SK-N-SH (cell line): ENCODE results near the gene CRYBA2. TPM values are rescaled to one million over a fixed set of nuclear protein-coding genes. Genes with fewer than 3 reads are reported as not detected.

Source experiments
- CTCF ChIA-PET: fragments of 300-600, 350-600 bp; formaldehyde crosslinking; extraction: SDS; loops from one replicate; lab custom pipeline; 2021; lab: Yijun Ruan, JAX
- POLR2A ChIA-PET: fragments of 350-600 bp; sonication (Branson Sonifier 250); formaldehyde crosslinking; extraction: SDS; loops from one replicate; lab custom pipeline; 2020; ENCODE audit warnings: antibody characterized with exemption, inconsistent platforms; lab: Yijun Ruan, JAX
- DNase-seq: peaks from one replicate; pipeline ENCODE4 v3.0.0; 2012
- H2AFZ ChIP-seq: fragments of 200-600 bp; sonication (generic); 2 replicates; pipeline ENCODE4 v1.8.1; 2016; ENCODE audit warnings: antibody characterized with exemption, mild to moderate bottlenecking, low read depth
- H3F3A ChIP-seq: fragments of 200-600 bp; sonication (generic); replicated peaks from 2 replicates; pipeline ENCODE3; 2016; ENCODE audit warnings: antibody characterized with exemption, mild to moderate bottlenecking; ENCODE audit not compliant: insufficient read depth
- H3K27ac ChIP-seq, 2 experiments: fragments of 200-500 bp in 1 of 2; fragments of 200-600 bp in 1 of 2; sonication (Bioruptor generic) in 1 of 2; sonication (generic), shearing (Covaris generic) in 1 of 2; 2 replicates each; pipeline versions ENCODE4 v1.5.1 to v1.6.1; 2014 to 2016; ENCODE audit warnings: low read depth in 2 of 2, inconsistent platforms in 1 of 2, low read length in 1 of 2, mild to moderate bottlenecking in 1 of 2, mixed read lengths in 1 of 2
- H3K27me3 ChIP-seq: fragments of 200-600 bp; sonication (generic), shearing (Covaris generic); 2 replicates; pipeline ENCODE4 v1.6.1; 2016; ENCODE audit warnings: mixed run types; ENCODE audit not compliant: insufficient read depth
- H3K36me3 ChIP-seq, 2 experiments: fragments of 200-500 bp in 1 of 2; fragments of 200-600 bp in 1 of 2; sonication (Bioruptor generic) in 1 of 2; sonication (generic) in 1 of 2; replicated peaks in 1 of 2; 2 replicates each; pipeline versions ENCODE3 to v1.5.1; 2014 to 2016; ENCODE audit warnings: low read length in 1 of 2, mild to moderate bottlenecking in 1 of 2; ENCODE audit not compliant: insufficient read depth in 2 of 2, control insufficient read depth in 1 of 2
- H3K4me1 ChIP-seq, 2 experiments: fragments of 200-500 bp in 1 of 2; fragments of 200-600 bp in 1 of 2; sonication (Bioruptor generic) in 1 of 2; sonication (generic), shearing (Covaris generic) in 1 of 2; 2 replicates each; pipeline versions ENCODE4 v1.5.1 to v1.6.1; 2014 to 2016; ENCODE audit warnings: low read depth in 1 of 2, low read length in 1 of 2, mixed run types in 1 of 2; ENCODE audit not compliant: insufficient read depth in 2 of 2, control insufficient read depth in 1 of 2
- H3K4me2 ChIP-seq: fragments of 200-600 bp; sonication (generic), shearing (Covaris generic); 2 replicates; pipeline ENCODE4 v1.6.1; 2017; ENCODE audit warnings: mixed run types
- H3K4me3 ChIP-seq, 2 experiments: fragments of 200-500 bp in 1 of 2; fragments of 200-600 bp in 1 of 2; sonication (Bioruptor generic) in 1 of 2; sonication (generic), shearing (Covaris generic) in 1 of 2; 2 replicates each; pipeline versions ENCODE4 v1.5.1 to v1.8.1; 2014 to 2016; ENCODE audit warnings: low read depth in 2 of 2, inconsistent platforms in 1 of 2, low read length in 1 of 2, mild to moderate bottlenecking in 1 of 2, mixed read lengths in 1 of 2, moderate library complexity in 1 of 2
- H3K79me2 ChIP-seq: fragments of 200-600 bp; sonication (generic); 2 replicates; pipeline ENCODE4 v1.8.1; 2017; ENCODE audit warnings: mild to moderate bottlenecking; ENCODE audit not compliant: insufficient read depth
- H3K9ac ChIP-seq: fragments of 200-600 bp; sonication (generic); 2 replicates; pipeline ENCODE4 v1.6.1; 2017; ENCODE audit warnings: mixed run types
- H3K9me2 ChIP-seq: fragments of 200-600 bp; sonication (generic); 2 replicates; pipeline ENCODE4 v1.6.1; 2017; ENCODE audit warnings: mixed run types
- H3K9me3 ChIP-seq: fragments of 200-600 bp; sonication (generic); 2 replicates; pipeline ENCODE4 v1.6.1; 2017; ENCODE audit warnings: mixed run types, mild to moderate bottlenecking, moderate library complexity
- H4K20me1 ChIP-seq: fragments of 200-600 bp; sonication (generic); 2 replicates; pipeline ENCODE4 v1.6.1; 2017; ENCODE audit warnings: mild to moderate bottlenecking, mixed run types; ENCODE audit not compliant: insufficient read depth
- CHD2 ChIP-seq: fragments of 150-350 bp; IDR thresholded peaks from 2 replicates; pipeline ENCODE4 v1.6.1; 2018; ENCODE audit warnings: low read length; ENCODE audit not compliant: partially characterized antibody
- EZH2phosphoT487 ChIP-seq: fragments of 200-600 bp; sonication (generic); IDR thresholded peaks from 2 replicates; pipeline ENCODE4 v1.6.1; 2017; ENCODE audit warnings: low read depth, mixed run types, mild to moderate bottlenecking, antibody characterized with exemption, moderate library complexity, borderline replicate concordance
- GATA2 ChIP-seq: sonication (generic); formaldehyde crosslinking; IDR thresholded peaks from 2 replicates; pipeline ENCODE4 v1.5.0; 2020; ENCODE audit warnings: mild to moderate bottlenecking, missing genetic modification reagents
- MXI1 ChIP-seq: IDR thresholded peaks from 2 replicates; pipeline ENCODE4 v1.6.1; 2012; ENCODE audit warnings: mild to moderate bottlenecking, low read depth, low read length, improper control_type of control experiment
- POLR2AphosphoS5 ChIP-seq: IDR thresholded peaks from 2 replicates; pipeline ENCODE4 v1.6.1; 2012; ENCODE audit warnings: low read depth, low read length
- RAD21 ChIP-seq: IDR thresholded peaks from 2 replicates; pipeline ENCODE4 v1.6.1; 2012; ENCODE audit warnings: mild to moderate bottlenecking, low read length
- SMC3 ChIP-seq: IDR thresholded peaks from 2 replicates; pipeline ENCODE4 v1.6.1; 2012; ENCODE audit warnings: low read depth, low read length, improper control_type of control experiment
- WGBS: methylation state at CpG from one replicate; pipeline ENCODE4 v1.1.6; 2017; ENCODE audit warnings: low lambda C conversion rate; 5-methylcytosine and 5-hydroxymethylcytosine counted together
- polyA plus RNA-seq, 3 experiments: library from polyadenylated mRNA; depleted of rRNA; stranded (reverse); fragments of >200 nt; gene quantifications; 2 replicates each; pipeline ENCODE4 v1.2.3, GENCODE V29; 2012
- TF ChIP-seq, protein P1 (sequence below): IDR thresholded peaks from 2 replicates; pipeline ENCODE4 v1.4.0; 2012; ENCODE audit warnings: low read depth, borderline replicate concordance
- TF ChIP-seq, protein P2 (sequence below): fragments of 150-350 bp; IDR thresholded peaks from 2 replicates; pipeline ENCODE4 v1.6.1; 2016; ENCODE audit warnings: mild to moderate bottlenecking, low read depth, low read length
- TF ChIP-seq, protein P3 (sequence below): fragments of 150-350 bp; IDR thresholded peaks from 2 replicates; pipeline ENCODE4 v1.6.1; 2017; ENCODE audit warnings: antibody characterized with exemption, low read length, low read depth, borderline replicate concordance
- TF ChIP-seq, protein P4 (sequence below): IDR thresholded peaks from 2 replicates; pipeline ENCODE4 v1.4.0; 2012; ENCODE audit warnings: low read depth, borderline replicate concordance

The CRYBA2 gene
- polyA plus RNA-seq, 1 of the 3 experiments (the other 2 are of a cell fraction), result not detected

DNA sequence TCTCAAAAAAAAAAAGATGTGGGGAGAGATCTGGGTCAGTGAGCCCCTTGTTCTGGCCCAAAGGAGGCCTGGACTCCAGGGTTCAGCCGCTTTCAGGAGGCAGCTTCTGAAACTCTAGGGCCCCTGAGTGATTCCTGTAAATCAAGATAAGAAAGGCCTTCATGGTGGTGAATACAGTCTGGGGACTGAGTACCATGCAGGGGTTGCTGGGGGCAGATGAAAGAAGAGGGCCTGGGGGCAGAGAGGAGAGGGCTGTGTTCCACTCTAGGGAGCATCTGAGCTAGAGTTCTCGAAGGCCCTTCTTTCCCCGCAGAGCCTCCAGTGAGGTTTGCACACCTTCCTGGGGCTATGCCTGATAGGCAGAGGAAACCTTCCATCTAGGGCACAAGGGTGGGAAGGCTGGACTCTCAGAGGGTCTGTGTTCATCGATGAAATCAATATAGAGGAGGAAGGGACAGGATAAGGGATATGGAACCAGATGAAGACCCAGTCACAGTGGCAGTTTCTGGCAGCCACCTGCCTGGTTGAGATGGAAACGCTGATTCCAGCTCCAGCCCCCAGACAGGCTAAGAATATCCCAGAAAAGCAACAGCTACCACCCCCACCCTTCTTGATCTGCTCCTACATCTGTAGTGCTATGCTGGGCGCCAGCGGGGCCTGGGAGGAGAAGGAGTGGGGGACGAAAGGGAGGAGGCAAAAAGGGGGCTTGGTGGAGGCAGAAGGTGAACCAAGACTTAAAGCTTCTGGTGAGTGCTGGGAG lies 38.5 kb downstream of the CRYBA2 start:
- POLR2A ChIA-PET, result interaction anchor here (0.6 to 1.4 kb wide), 5 partner anchors 9 to 222 kb away, joined by 3 to 5 read pairs (median 3); partner anchors contain the start of genes CNPPD1 and FEV

DNA sequence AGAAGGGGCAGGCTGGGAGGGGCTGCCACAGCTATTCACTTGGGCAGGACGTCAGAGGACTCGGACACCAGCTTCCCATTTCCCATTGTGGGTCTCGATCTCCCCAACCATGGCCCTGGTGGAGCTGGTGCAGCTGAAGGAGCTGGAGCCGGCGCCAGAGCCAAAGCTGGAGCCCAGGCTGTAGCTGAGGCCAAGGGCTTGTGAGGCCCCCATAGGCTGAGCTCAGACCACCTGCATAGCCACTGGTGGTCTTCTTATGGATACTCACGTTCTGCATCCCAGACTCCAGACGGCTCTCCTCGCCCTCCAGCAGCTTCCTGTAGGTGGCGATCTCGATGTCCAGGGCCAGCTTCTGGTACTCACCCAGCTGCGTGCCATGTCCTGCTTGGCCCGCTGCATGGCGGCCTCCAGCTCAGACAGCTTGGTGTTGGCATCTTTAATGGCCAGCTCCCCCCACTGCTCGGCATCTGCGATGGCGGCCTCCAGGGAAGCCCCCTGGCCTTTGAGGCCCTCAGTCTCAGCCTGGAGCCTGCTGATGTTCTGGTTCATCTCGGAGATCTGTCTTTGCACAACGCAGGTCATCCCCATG lies 39.8 kb downstream of the CRYBA2 start:
- 80% methylated on average over 16 of the region's 18 CpGs for WGBS
- no peak for DNase-seq

More for the DNA sequence above, 38.5 kb downstream of the CRYBA2 start:
- no peak overlapping the region for H3K4me2 ChIP-seq
- H3K4me1 ChIP-seq, result peaks cover 0 to 28% of the 10 kb centered on the region in 2 experiments; a peak in 1 of 4 replicates
- no peak overlapping the region for H2AFZ ChIP-seq
- H3F3A ChIP-seq, result no peaks in the 10 kb centered on the region
- no peaks in the 10 kb centered on the region for H3K36me3 ChIP-seq
- DNase-seq, result no peak
- no peaks in the 10 kb centered on the region for H3K79me2 ChIP-seq
- 0 out of 2 replicates have a peak, but pooled peaks have one; percentile 12 for TF ChIP-seq GATA2 (CRISPR knock-in tag)
- TF ChIP-seq, protein P1, sequence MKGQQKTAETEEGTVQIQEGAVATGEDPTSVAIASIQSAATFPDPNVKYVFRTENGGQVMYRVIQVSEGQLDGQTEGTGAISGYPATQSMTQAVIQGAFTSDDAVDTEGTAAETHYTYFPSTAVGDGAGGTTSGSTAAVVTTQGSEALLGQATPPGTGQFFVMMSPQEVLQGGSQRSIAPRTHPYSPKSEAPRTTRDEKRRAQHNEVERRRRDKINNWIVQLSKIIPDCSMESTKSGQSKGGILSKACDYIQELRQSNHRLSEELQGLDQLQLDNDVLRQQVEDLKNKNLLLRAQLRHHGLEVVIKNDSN, result no peak
- TF ChIP-seq, protein P2, sequence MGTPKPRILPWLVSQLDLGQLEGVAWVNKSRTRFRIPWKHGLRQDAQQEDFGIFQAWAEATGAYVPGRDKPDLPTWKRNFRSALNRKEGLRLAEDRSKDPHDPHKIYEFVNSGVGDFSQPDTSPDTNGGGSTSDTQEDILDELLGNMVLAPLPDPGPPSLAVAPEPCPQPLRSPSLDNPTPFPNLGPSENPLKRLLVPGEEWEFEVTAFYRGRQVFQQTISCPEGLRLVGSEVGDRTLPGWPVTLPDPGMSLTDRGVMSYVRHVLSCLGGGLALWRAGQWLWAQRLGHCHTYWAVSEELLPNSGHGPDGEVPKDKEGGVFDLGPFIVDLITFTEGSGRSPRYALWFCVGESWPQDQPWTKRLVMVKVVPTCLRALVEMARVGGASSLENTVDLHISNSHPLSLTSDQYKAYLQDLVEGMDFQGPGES, result no peak
- no peak for TF ChIP-seq MXI1
- TF ChIP-seq RAD21, result no peak
- TF ChIP-seq, protein P3, sequence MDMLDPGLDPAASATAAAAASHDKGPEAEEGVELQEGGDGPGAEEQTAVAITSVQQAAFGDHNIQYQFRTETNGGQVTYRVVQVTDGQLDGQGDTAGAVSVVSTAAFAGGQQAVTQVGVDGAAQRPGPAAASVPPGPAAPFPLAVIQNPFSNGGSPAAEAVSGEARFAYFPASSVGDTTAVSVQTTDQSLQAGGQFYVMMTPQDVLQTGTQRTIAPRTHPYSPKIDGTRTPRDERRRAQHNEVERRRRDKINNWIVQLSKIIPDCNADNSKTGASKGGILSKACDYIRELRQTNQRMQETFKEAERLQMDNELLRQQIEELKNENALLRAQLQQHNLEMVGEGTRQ, result no peak
- 54% methylated on average over 8 of the region's 8 CpGs for WGBS
- no peaks in the 10 kb centered on the region for H3K9me2 ChIP-seq
- no peak overlapping the region for H3K4me3 ChIP-seq
- H3K27ac ChIP-seq, result peak overlapping the region in 1 of 2 experiments; percentile 45; a peak in 2 of 4 replicates
- H3K9ac ChIP-seq, result no peak overlapping the region
- no peaks in the 10 kb centered on the region for H3K9me3 ChIP-seq
- CTCF ChIA-PET, result interaction anchor here (0.9 to 1.9 kb wide), 8 partner anchors 26 to 106 kb away, joined by 3 to 10 read pairs (median 5); no protein-coding TSS in a partner anchor
- no peaks in the 10 kb centered on the region for H4K20me1 ChIP-seq
- H3K27me3 ChIP-seq, result peaks cover 38% of the 10 kb centered on the region

More for the DNA sequence above, 39.8 kb downstream of the CRYBA2 start:
- H4K20me1 ChIP-seq, result no peaks in the 10 kb centered on the region
- H3K4me1 ChIP-seq, result peaks cover 0 to 22% of the 10 kb centered on the region in 2 experiments; a peak in 1 of 4 replicates
- TF ChIP-seq EZH2phosphoT487, result no peak
- no peak for TF ChIP-seq SMC3
- TF ChIP-seq, protein P4, sequence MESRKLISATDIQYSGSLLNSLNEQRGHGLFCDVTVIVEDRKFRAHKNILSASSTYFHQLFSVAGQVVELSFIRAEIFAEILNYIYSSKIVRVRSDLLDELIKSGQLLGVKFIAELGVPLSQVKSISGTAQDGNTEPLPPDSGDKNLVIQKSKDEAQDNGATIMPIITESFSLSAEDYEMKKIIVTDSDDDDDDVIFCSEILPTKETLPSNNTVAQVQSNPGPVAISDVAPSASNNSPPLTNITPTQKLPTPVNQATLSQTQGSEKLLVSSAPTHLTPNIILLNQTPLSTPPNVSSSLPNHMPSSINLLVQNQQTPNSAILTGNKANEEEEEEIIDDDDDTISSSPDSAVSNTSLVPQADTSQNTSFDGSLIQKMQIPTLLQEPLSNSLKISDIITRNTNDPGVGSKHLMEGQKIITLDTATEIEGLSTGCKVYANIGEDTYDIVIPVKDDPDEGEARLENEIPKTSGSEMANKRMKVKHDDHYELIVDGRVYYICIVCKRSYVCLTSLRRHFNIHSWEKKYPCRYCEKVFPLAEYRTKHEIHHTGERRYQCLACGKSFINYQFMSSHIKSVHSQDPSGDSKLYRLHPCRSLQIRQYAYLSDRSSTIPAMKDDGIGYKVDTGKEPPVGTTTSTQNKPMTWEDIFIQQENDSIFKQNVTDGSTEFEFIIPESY, result no peak
- no peak for TF ChIP-seq POLR2AphosphoS5
- no peak for TF ChIP-seq CHD2
- ChIA-PET CTCF (interaction anchor here (1.0 to 1.9 kb wide), 4 partner anchors 27 to 56 kb away, joined by 3 to 6 read pairs (median 4); no protein-coding TSS in a partner anchor), POLR2A (no interaction called here)
- no peaks in the 10 kb centered on the region for H3F3A ChIP-seq
- no peak overlapping the region for H2AFZ ChIP-seq
- H3K9me2 ChIP-seq, result no peaks in the 10 kb centered on the region
- no peak overlapping the region for H3K4me2 ChIP-seq
- no peaks in the 10 kb centered on the region for H3K79me2 ChIP-seq
- no peaks in the 10 kb centered on the region for H3K36me3 ChIP-seq
- no peaks in the 10 kb centered on the region for H3K9me3 ChIP-seq
- H3K9ac ChIP-seq, result no peak overlapping the region
- H3K4me3 ChIP-seq, result no peak overlapping the region
- H3K27me3 ChIP-seq, result peaks cover 29% of the 10 kb centered on the region
- no peak overlapping the region for H3K27ac ChIP-seq
